HEK293 (cell line): ENCODE measurements around the gene PRTG.

Experiments used
- CTCF ChIA-PET: fragments of 350-600 bp; formaldehyde crosslinking; extraction: SDS; loops from one replicate; lab custom pipeline; 2021; ENCODE audit warnings: antibody characterized with exemption; lab: Yijun Ruan, JAX
- POLR2A ChIA-PET: fragments of 300-600 bp; formaldehyde crosslinking; extraction: SDS; loops from one replicate; lab custom pipeline; 2020; ENCODE audit warnings: antibody characterized with exemption, inconsistent platforms; lab: Yijun Ruan, JAX
- H3K27ac ChIP-seq: fragments of 200-500 bp; sonication (Bioruptor generic); 2 replicates; pipeline ENCODE4 v1.5.1; 2014; ENCODE audit warnings: low read depth, low read length, control low read depth, inconsistent platforms; ENCODE audit errors: extremely low read depth
- H3K36me3 ChIP-seq, 2 experiments: fragments of 200-500 bp in 1 of 2; sonication (Bioruptor generic) in 1 of 2; 1 replicate in 1 of 2; 2 replicates in 1 of 2; pipeline ENCODE4 v1.5.1; 2014 to 2017; ENCODE audit warnings: inconsistent platforms in 2 of 2, low read length in 2 of 2; ENCODE audit not compliant: control insufficient read depth in 2 of 2, insufficient read depth in 1 of 2
- H3K4me1 ChIP-seq: fragments of 200-500 bp; sonication (Bioruptor generic); 2 replicates; pipeline ENCODE4 v1.5.1; 2014; ENCODE audit warnings: mild to moderate bottlenecking, low read length, inconsistent platforms; ENCODE audit not compliant: control insufficient read depth, insufficient read depth
- H3K4me3 ChIP-seq: 2 replicates; pipeline ENCODE4 v1.5.1; 2011; ENCODE audit warnings: low read depth, mild to moderate bottlenecking, control low read depth, low read length, moderate library complexity
- H3K9me3 ChIP-seq: fragments of 200-500 bp; sonication (Bioruptor generic); 2 replicates; pipeline ENCODE4 v1.5.1; 2014; ENCODE audit warnings: low read depth, low read length, inconsistent platforms; ENCODE audit not compliant: control insufficient read depth, insufficient read depth
- GLI2 ChIP-seq: fragments of 450-650 bp; formaldehyde crosslinking; IDR thresholded peaks from 2 replicates; pipeline ENCODE4; 2017; ENCODE audit warnings: missing biosample characterization, missing genetic modification characterization, low read depth, borderline replicate concordance
- GLIS1 ChIP-seq: fragments of 450-650 bp; formaldehyde crosslinking; IDR thresholded peaks from 2 replicates; pipeline ENCODE4 v1.5.1; 2016; ENCODE audit warnings: missing biosample characterization, missing genetic modification characterization
- OSR2 ChIP-seq: fragments of 450-650 bp; formaldehyde crosslinking; IDR thresholded peaks from 2 replicates; pipeline ENCODE4 v1.5.1; 2016; ENCODE audit warnings: missing biosample characterization, missing genetic modification characterization
- PRDM1 ChIP-seq: fragments of 450-650 bp; formaldehyde crosslinking; IDR thresholded peaks from 2 replicates; pipeline ENCODE4; 2016; ENCODE audit warnings: missing biosample characterization, missing genetic modification characterization
- ZEB2 ChIP-seq: fragments of 450-650 bp; formaldehyde crosslinking; IDR thresholded peaks from 2 replicates; pipeline ENCODE4 v1.5.1; 2016; ENCODE audit warnings: missing biosample characterization, missing genetic modification characterization
- ZNF23 ChIP-seq: fragments of 450-650 bp; formaldehyde crosslinking; IDR thresholded peaks from 2 replicates; pipeline ENCODE4 v1.5.1; 2016; ENCODE audit warnings: missing biosample characterization, missing genetic modification characterization, borderline replicate concordance
- ZNF610 ChIP-seq: fragments of 450-650 bp; formaldehyde crosslinking; IDR thresholded peaks from 2 replicates; pipeline ENCODE4 v1.5.1; 2016; ENCODE audit warnings: missing biosample characterization, missing genetic modification characterization, borderline replicate concordance
- ZNF623 ChIP-seq: fragments of 450-650 bp; formaldehyde crosslinking; IDR thresholded peaks from 2 replicates; pipeline ENCODE4 v1.5.1; 2016; ENCODE audit warnings: missing biosample characterization, missing genetic modification characterization
- ZNF629 ChIP-seq: fragments of 450-650 bp; formaldehyde crosslinking; IDR thresholded peaks from 2 replicates; pipeline ENCODE4 v1.5.1; 2017; ENCODE audit warnings: missing biosample characterization, missing genetic modification characterization
- TF ChIP-seq, protein P1 (sequence below): fragments of 450-650 bp; formaldehyde crosslinking; IDR thresholded peaks from 2 replicates; pipeline ENCODE4 v1.5.1; 2016; ENCODE audit warnings: missing biosample characterization, missing genetic modification characterization, low read depth
- TF ChIP-seq, protein P2 (sequence below): fragments of 450-650 bp; formaldehyde crosslinking; IDR thresholded peaks from 2 replicates; pipeline ENCODE4 v1.5.1; 2016; ENCODE audit warnings: missing biosample characterization, missing genetic modification characterization
- TF ChIP-seq, protein P3 (sequence below): fragments of 450-650 bp; formaldehyde crosslinking; IDR thresholded peaks from 2 replicates; pipeline ENCODE4 v1.5.1; 2016; ENCODE audit warnings: missing biosample characterization, missing genetic modification characterization
- TF ChIP-seq, protein P4 (sequence below): IDR thresholded peaks from 2 replicates; pipeline ENCODE4 v1.6.1; 2011; ENCODE audit warnings: mild to moderate bottlenecking, low read depth, low read length, borderline replicate concordance

PRTG gene

DNA sequence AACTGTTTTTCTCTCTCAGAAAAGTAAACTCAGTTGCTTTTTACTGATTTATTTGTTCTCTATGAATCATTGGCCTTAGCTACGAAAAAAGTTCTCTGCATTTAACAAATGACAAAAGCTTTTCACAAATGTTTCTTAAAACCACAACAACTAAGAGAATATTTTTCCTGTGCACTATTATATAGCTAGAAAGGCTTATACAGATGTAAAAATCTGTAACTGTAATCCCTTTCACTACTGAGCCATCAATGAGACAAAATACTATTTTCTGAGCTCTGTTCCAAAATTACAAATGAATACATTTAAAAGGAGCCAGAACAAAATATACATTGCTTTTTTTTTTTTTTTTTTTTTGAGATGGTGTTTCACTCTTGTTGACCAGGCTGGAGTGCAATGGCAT lies 109.2 kb downstream of the PRTG start (continued):
- TF ChIP-seq, protein P1, sequence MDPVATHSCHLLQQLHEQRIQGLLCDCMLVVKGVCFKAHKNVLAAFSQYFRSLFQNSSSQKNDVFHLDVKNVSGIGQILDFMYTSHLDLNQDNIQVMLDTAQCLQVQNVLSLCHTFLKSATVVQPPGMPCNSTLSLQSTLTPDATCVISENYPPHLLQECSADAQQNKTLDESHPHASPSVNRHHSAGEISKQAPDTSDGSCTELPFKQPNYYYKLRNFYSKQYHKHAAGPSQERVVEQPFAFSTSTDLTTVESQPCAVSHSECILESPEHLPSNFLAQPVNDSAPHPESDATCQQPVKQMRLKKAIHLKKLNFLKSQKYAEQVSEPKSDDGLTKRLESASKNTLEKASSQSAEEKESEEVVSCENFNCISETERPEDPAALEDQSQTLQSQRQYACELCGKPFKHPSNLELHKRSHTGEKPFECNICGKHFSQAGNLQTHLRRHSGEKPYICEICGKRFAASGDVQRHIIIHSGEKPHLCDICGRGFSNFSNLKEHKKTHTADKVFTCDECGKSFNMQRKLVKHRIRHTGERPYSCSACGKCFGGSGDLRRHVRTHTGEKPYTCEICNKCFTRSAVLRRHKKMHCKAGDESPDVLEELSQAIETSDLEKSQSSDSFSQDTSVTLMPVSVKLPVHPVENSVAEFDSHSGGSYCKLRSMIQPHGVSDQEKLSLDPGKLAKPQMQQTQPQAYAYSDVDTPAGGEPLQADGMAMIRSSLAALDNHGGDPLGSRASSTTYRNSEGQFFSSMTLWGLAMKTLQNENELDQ (tag by site-specific recombination) = no peak
- no peak for TF ChIP-seq GLI2 (tag by site-specific recombination)
- TF ChIP-seq ZNF629 (tag by site-specific recombination) = no peak
- TF ChIP-seq, protein P2, sequence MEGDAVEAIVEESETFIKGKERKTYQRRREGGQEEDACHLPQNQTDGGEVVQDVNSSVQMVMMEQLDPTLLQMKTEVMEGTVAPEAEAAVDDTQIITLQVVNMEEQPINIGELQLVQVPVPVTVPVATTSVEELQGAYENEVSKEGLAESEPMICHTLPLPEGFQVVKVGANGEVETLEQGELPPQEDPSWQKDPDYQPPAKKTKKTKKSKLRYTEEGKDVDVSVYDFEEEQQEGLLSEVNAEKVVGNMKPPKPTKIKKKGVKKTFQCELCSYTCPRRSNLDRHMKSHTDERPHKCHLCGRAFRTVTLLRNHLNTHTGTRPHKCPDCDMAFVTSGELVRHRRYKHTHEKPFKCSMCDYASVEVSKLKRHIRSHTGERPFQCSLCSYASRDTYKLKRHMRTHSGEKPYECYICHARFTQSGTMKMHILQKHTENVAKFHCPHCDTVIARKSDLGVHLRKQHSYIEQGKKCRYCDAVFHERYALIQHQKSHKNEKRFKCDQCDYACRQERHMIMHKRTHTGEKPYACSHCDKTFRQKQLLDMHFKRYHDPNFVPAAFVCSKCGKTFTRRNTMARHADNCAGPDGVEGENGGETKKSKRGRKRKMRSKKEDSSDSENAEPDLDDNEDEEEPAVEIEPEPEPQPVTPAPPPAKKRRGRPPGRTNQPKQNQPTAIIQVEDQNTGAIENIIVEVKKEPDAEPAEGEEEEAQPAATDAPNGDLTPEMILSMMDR (tag by site-specific recombination) = no peak
- no peak for TF ChIP-seq OSR2 (tag by site-specific recombination)
- no peak for TF ChIP-seq ZEB2 (tag by site-specific recombination)
- TF ChIP-seq, protein P3, sequence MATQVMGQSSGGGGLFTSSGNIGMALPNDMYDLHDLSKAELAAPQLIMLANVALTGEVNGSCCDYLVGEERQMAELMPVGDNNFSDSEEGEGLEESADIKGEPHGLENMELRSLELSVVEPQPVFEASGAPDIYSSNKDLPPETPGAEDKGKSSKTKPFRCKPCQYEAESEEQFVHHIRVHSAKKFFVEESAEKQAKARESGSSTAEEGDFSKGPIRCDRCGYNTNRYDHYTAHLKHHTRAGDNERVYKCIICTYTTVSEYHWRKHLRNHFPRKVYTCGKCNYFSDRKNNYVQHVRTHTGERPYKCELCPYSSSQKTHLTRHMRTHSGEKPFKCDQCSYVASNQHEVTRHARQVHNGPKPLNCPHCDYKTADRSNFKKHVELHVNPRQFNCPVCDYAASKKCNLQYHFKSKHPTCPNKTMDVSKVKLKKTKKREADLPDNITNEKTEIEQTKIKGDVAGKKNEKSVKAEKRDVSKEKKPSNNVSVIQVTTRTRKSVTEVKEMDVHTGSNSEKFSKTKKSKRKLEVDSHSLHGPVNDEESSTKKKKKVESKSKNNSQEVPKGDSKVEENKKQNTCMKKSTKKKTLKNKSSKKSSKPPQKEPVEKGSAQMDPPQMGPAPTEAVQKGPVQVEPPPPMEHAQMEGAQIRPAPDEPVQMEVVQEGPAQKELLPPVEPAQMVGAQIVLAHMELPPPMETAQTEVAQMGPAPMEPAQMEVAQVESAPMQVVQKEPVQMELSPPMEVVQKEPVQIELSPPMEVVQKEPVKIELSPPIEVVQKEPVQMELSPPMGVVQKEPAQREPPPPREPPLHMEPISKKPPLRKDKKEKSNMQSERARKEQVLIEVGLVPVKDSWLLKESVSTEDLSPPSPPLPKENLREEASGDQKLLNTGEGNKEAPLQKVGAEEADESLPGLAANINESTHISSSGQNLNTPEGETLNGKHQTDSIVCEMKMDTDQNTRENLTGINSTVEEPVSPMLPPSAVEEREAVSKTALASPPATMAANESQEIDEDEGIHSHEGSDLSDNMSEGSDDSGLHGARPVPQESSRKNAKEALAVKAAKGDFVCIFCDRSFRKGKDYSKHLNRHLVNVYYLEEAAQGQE = no peak
- TF ChIP-seq PRDM1 (tag by site-specific recombination) = no peak
- TF ChIP-seq ZNF610 (tag by site-specific recombination) = no peak
- TF ChIP-seq, all 188 proteins: peak for 0

DNA sequence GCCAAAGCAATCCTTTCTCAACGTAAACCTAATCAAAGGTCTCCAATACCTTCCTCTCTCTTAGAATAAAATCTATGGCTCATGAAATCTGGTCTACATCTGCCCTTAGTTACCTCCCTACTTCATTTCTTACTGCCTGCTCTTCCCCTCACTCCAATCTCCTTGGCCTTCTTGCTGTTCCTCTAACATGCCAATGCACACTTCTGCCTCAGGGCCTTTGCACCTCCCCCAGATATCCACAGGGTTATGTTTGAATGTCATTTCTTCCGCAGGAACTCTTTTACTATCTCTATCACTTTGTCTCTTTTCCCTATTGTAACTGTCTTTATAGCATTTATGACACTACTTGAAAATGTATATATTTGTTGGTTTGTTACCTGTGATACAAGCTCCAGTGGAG lies 110.5 kb downstream of the PRTG start:
- POLR2A ChIA-PET = no interaction called here

DNA sequence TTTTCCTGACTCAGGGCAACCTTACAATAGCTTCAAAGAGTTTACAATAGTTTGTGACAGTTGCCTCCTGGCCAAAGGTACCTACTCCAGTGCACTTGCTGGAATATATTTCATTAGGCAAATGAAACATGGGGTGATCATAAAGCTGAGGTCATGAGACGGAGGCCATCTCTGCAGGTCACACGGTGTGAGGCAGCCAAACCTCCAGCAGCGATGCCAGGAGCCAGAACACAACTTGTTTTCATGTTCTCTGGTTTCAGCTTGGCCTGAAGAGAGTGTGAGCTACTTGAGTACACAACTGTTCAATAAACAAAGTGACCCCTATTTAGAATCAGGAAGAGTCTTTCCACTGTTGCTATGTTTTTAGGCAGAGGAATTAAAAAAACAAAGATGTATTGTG lies 112.1 kb downstream of the PRTG start:
- H3K4me1 ChIP-seq = no peaks in the 10 kb centered on the region; the same call in 1 of the 2 replicates
- H3K9me3 ChIP-seq = no peaks in the 10 kb centered on the region
- H3K27ac ChIP-seq = no peak overlapping the region
- H3K4me3 ChIP-seq = no peak overlapping the region
- peaks cover 0 to 4% of the 10 kb centered on the region in 2 experiments; a peak in 1 of 3 replicates for H3K36me3 ChIP-seq
- TF ChIP-seq ZNF23 (tag by site-specific recombination) (no peak), GLIS1 (tag by site-specific recombination) (peak; percentile 21; the same call in 1 of the 2 replicates)
- TF ChIP-seq, all 188 proteins: peak for 1
- CTCF ChIA-PET = interaction anchor here (0.6 to 1.3 kb wide), 3 partner anchors 11 to 534 kb away, joined by 3 read pairs; no protein-coding TSS in a partner anchor
- POLR2A ChIA-PET = no interaction called here

More for the DNA sequence above, 110.5 kb downstream of the PRTG start:
- Histone ChIP-seq H3K36me3 (peaks cover 4 to 6% of the 10 kb centered on the region in 2 experiments; a peak in 2 of 3 replicates), H3K4me1 (no peaks in the 10 kb centered on the region; the same call in 1 of the 2 replicates)
- TF ChIP-seq, protein P4, sequence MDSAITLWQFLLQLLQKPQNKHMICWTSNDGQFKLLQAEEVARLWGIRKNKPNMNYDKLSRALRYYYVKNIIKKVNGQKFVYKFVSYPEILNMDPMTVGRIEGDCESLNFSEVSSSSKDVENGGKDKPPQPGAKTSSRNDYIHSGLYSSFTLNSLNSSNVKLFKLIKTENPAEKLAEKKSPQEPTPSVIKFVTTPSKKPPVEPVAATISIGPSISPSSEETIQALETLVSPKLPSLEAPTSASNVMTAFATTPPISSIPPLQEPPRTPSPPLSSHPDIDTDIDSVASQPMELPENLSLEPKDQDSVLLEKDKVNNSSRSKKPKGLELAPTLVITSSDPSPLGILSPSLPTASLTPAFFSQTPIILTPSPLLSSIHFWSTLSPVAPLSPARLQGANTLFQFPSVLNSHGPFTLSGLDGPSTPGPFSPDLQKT = no peak
- TF ChIP-seq ZNF623 = peak; percentile 93
- TF ChIP-seq, all 188 proteins: peak for 1
- CTCF ChIA-PET = interaction anchor here (0.6 kb wide), 1 partner anchor 383 kb away, joined by 3 read pairs; no protein-coding TSS in a partner anchor
- no peak overlapping the region for H3K4me3 ChIP-seq
- no peaks in the 10 kb centered on the region for H3K9me3 ChIP-seq
- no peak overlapping the region for H3K27ac ChIP-seq
